Stimulated activated naive CD8-positive, alpha-beta T cell treated with anti-CD3 and anti-CD28 coated beads, Interleukin-15, amount 100 ng/mL, for 72 hours (primary cell): ENCODE results near the gene DLG2.

Experiments used
- ATAC-seq: fragments of 150-1000 bp; cut with Tn5 transposase; 2 replicates; pipeline ENCODE4 v1.10.0; 2021; ENCODE audit warnings: mild to moderate bottlenecking, moderate library complexity
- DNase-seq, 2 donors: peaks; one replicate each; pipeline ENCODE4 v3.0.0; 2021 to 2022
- H3K27ac Mint-ChIP-seq, 2 donors: one replicate each; pipeline ENCODE4 v1.8.0; 2022; ENCODE audit warnings: mild to moderate bottlenecking in 2 of 2, mixed read lengths in 2 of 2, moderate library complexity in 2 of 2
- H3K27me3 Mint-ChIP-seq: one replicate; pipeline ENCODE4 v1.8.0; 2022; ENCODE audit warnings: mixed read lengths
- H3K4me1 Mint-ChIP-seq: one replicate; pipeline ENCODE4 v1.8.0; 2022; ENCODE audit warnings: mild to moderate bottlenecking, mixed read lengths
- H3K4me3 Mint-ChIP-seq, 2 donors: one replicate each; pipeline ENCODE4 v1.8.0; 2022; ENCODE audit warnings: mild to moderate bottlenecking in 2 of 2, mixed read lengths in 2 of 2, moderate library complexity in 1 of 2
- H3K9me3 Mint-ChIP-seq, 2 donors: one replicate each; pipeline ENCODE4 v1.8.0; 2022; ENCODE audit warnings: mixed read lengths in 2 of 2

Gene DLG2

DNA sequence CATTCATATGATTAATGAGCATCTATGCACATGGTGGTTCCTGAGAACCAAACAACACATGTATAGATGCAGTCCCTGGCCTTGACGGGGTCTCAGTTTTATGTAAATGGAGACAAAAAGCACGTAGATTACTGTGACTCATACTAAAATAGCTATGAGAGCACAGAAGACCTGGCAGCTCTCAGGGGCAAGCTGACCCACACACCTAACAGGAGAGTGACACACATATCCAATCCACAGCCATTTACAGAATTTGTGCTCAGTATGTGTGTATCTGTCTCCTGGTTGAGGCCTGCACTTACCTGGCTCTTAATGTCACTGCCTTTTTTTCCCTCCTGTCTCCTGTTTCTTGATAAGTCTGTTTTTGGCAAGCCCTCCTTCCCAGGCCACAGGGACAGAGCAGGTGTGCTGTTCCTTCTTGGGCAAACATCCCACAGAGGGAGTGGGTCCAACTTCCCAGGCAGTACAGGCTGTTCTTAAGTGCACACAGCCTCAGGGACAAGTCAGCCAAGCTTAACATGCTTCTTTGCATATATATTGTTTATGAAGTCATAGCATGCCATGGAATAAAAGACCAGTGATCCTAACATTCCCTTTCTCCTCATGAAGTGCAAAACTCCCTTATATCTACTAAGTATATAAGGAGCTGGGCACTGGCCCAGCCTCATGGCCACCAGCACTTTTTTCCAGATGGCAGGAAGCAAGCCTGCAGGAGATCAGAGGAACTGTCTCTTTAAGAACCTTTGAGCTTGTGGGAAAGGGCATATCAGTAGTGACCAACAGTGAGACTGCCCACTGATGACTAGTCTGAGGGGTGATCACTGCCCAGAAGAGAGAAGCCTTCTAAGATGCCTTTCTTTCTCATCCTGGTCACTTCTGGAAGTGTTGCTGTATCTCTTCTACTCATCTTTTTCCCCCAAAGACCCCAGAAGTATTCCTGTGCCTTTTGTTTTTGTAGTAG, 2216.3 kb downstream of the DLG2 start:
- Mint-ChIP-seq H3K27me3 (no peaks in the 10 kb centered on the region), H3K9me3 (peaks cover 10 to 19% of the 10 kb centered on the region in 2 donors), H3K4me1 (no peaks in the 10 kb centered on the region), H3K4me3 (no peak overlapping the region), H3K27ac (no peak overlapping the region)
- no peak for DNase-seq
- no peak for ATAC-seq

DNA sequence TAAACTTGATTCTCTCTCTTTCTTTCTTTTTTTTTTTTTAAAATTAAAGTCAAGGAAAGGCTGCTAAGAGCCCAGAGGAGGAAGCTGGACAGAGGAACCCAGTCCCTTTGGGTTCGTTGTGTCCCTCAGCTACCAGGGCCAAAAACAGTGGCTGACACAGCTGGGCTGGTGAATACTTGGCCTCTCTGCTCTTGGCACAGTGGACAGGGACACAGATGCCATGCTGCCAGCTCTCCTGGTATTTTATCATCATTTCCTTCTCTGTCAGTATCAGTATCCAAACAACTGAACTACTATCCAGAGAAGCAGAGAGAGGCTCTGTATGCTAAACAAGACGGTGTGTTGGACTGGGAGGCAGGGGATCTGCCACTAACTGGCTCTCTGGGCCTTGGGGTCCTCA, 2217.3 kb downstream of the DLG2 start:
- Mint-ChIP-seq H3K9me3 (peaks cover 7 to 15% of the 10 kb centered on the region in 2 donors), H3K4me3 (no peak overlapping the region), H3K27me3 (no peaks in the 10 kb centered on the region), H3K27ac (no peak overlapping the region), H3K4me1 (no peaks in the 10 kb centered on the region)
- ATAC-seq (no peak), DNase-seq (no peak)

DNA sequence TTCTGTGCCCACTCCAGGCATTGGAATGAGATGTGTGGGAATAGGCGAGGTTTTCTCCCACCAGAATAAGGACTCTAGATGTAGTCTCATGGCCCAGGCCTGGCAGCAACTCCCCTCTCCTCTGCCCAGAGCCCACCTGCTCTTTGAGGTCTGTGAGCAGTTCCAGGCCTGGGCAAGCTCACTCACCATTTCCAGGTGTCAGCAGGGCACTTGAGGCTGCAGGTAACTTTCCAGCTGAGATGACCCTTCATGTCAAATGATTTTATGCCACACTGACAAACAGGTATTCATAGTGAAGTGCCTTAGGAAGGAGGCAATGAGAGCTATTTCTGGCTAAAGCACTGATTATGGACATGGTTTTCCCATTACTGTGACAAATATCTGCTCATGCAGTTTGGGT, 2217.7 kb downstream of the DLG2 start:
- no peak for ATAC-seq
- peaks cover 7 to 11% of the 10 kb centered on the region in 2 donors for H3K9me3 Mint-ChIP-seq
- DNase-seq, result no peak
- H3K4me3 Mint-ChIP-seq, result no peak overlapping the region
- no peaks in the 10 kb centered on the region for H3K4me1 Mint-ChIP-seq
- no peak overlapping the region for H3K27ac Mint-ChIP-seq
- no peaks in the 10 kb centered on the region for H3K27me3 Mint-ChIP-seq

DNA sequence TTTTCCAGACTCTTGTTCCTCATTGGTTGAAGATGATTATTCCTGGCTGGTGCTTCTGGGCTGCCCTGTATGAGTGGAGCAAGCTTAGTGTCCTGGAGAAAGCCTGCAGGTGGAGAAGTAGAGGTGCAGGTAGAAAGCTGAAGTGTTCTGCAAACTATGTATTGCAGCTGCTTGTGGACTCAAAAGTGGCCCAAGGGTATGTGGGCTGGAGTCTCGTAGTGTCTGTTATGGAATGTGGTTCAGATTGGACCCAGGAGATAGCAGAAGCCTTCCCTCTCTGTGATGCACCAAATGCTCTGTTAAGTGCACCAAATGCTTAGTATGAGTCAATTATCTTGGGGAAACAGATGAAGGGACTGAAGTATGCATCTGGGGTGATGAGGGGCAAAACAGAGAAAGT, 2218.2 kb downstream of the DLG2 start:
- H3K27ac Mint-ChIP-seq, result no peak overlapping the region
- H3K27me3 Mint-ChIP-seq, result no peaks in the 10 kb centered on the region
- peaks cover 6% of the 10 kb centered on the region in 2 donors for H3K9me3 Mint-ChIP-seq
- H3K4me1 Mint-ChIP-seq, result no peaks in the 10 kb centered on the region
- H3K4me3 Mint-ChIP-seq, result no peak overlapping the region
- DNase-seq (no peak), ATAC-seq (peak; percentile 35)
